GM21619 (cell line): ENCODE measurements around the gene HYOU1.
"Not testable (repeated sequence)": the region's sequence is repeated elsewhere in the genome, so short reads cannot be mapped to it uniquely, and the experiment has no call there.

Source experiments
- ATAC-seq: cut with Tn5 transposase; IDR thresholded peaks from one replicate; pipeline ENCODE4 v1.9.1; 2021; ENCODE audit not compliant: unreplicated experiment

The HYOU1 gene

DNA sequence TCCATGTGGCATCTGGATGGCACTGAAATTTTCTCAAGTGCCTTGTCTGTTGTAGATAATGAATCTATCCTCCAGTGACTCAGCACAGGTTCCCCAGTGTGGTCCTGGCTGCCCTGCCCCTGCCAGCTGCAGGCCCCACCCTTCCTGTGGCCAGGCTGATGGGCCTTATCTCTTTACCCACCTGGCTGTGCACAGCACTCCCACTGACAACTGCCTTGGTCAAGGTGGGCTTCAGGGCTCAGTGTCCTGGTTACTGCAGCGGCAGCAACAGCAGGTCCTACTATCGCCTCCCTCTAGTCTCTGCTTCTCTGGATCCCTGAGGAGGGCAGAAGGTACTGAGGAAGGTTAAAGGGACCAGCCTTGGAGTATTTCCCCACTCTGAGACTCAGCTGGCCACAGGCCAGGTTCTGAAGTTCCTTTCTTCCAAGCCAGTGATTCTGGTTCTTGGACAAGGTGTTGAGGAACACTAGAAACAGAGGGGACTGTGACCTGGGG is 30.8 kb upstream of the HYOU1 start:
- ATAC-seq, result no peak

DNA sequence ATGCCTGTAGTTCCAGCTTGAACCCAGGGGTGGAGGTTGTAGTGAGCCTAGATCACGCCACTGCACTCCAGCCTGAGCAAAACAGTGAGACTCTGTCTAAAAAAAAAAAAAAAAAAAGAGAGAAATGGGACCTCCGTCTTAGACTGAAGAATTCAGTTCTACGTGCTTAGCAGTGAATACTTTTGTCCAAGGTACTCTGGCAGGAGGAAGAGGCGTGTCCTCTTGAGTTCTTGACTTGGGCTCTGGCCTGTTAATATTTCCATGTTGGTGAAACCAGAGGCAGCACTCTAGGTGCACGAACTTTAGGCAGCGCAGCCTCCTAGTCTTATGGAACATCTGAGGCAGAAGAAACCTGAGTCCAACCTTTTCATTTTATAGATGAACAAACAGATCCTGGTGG is 30.1 kb upstream of the HYOU1 start:
- no peak for ATAC-seq

- ATAC-seq, result peak; percentile 29
Measured at GRCh38 chr11:119085437-119085847, 28.4 kb upstream of the HYOU1 start.

DNA sequence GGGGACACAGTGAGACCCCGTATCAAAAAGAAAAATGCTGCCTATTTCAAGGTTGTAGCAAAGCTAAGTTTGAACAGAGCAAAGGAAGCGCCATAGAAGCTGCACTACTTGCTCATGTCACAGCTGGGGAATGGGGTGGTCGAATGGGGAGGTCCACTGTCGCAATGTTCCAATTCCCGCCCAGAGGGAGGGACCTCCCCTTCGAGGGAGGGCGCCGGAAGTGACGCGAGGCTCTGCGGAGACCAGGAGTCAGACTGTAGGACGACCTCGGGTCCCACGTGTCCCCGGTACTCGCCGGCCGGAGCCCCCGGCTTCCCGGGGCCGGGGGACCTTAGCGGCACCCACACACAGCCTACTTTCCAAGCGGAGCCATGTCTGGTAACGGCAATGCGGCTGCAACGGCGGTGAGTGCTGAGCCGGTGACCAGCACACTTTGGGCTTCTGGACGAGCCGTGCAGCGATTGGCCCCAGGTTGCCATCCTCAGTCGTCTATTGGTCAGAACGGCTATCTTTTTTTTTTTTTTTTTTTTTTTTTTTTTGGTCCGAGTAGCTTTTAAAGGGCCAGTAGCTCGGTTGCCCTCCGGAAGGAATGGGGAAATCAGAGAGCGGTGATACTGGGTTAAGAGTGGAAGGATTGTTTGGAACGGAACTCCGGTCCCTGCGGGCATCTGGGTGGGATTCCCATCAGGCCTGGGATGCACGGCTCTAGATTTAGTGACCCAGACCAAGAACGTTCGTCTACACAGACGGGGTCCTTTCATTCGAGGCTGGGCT is 27.8 kb upstream of the HYOU1 start, which contains the start of gene HMBS:
TSS of gene HMBS (plus strand) at position 219 of the 774 bp plus-strand sequence. CDS start at position 372, 153 bp downstream.
- ATAC-seq, result peak; percentile 88

GRCh38 chr11:119081682-119082260 is 24.8 kb upstream of the HYOU1 start:
- no peak for ATAC-seq

DNA sequence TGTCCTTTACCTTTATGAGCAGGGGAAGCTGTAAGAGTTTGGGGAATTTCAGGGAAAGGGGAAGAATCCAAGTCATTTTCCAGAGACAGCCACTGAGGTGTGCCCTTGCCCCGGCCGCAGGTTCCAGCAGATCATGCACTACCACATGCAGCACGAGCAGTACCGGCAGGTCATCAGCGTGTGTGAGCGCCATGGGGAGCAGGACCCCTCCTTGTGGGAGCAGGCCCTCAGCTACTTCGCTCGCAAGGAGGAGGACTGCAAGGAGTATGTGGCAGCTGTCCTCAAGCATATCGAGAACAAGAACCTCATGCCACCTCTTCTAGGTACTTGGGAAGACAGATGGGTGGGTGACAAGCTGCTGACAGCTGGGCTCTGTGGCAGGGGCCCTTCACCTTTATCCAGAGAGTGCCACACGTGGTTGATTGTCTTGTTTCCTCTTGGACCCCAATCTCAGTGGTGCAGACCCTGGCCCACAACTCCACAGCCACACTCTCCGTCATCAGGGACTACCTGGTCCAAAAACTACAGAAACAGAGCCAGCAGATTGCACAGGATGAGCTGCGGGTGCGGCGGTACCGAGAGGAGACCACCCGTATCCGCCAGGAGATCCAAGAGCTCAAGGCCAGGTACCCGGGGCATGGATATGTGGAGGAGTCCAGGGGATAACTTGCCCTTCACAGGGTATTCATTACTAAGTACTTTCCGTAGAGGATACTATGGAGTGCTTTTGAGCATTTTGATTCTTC is 21.8 kb upstream of the HYOU1 start:
- ATAC-seq, result no peak

GRCh38 chr11:119077839-119078238 is 20.8 kb upstream of the HYOU1 start:
- ATAC-seq, result no peak

DNA sequence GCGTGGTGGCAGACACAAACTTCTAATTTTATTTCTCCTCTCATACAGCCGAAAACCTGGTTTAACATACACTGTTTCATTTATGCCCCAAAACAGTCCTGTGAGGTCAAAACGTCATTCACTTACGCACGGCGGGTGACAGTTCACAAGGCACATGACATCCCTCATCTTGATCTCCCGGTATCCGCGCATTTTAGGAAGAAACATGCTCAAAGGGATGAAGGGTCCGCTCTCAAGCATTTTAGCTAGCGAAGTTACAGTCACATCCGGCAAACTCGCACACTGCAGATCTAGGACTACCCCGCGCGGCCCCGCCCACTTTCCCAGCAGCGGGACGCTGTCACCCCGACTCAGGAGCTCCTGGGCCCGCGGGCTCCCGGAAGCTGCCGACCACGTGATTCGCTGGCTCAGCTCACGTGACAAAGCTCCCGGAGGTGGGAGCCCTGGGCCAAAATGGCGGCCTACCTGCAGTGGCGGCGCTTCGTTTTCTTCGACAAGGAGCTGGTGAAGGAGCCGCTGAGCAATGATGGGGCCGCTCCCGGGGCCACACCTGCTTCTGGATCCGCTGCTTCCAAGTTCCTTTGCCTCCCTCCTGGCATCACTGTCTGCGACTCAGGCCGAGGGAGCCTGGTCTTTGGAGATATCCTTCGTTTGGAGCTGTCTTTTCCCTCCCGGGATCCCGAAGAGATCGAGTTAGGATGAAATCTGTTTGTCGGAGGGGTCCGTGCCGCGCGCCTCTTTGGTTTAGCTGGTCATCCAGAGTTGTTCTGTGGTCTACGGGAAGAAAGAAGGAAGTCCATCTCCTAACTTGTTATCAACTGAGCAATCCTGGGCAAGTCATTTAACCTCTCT is 10.6 kb upstream of the HYOU1 start, which contains the start of gene VPS11:
TSS of gene VPS11 (plus strand) at position 448 of the 852 bp plus-strand sequence. CDS start at position 454, 6 bp downstream.
- peak; percentile 95 for ATAC-seq

DNA sequence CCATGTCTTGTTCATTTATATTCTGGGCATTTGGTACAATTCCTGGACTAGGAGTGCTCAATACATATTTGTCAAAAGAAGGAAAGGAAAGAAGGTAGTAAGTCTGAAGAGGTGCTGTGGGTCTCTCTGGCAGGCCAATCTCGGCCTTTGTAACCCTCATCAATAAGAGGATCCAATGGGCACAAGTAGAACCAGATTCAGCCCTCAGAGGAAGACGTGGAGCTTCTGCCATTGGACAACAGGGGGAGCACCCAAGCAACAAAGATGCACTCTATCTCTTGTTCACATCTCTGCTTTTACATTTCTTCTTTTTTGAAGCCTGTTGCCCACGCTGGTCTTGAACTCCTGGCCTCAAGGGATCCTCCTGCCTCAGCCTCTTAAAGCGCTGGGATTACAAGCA is 8.4 kb upstream of the HYOU1 start:
- no peak for ATAC-seq

GRCh38 chr11:119062779-119063178 is 5.8 kb upstream of the HYOU1 start:
- no peak for ATAC-seq

DNA sequence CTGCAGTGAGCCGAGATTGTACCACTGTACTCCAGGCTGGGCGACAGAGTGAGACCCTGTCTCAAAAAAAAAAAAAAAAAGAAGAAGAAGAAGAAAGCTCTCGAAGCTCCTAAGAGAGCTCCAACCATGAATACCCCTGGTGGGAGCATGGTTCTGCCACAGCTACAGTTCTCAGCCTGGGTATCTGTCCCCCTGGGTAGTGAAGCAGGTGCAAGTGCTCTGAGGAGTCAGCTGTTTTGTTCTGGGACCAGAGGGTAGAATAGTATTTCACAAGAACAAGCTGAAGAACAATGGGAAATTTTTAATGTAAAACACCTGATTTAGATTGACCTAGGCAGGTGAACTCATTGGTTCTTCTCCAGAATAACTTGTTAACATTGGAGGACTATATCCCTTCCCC is 4.3 kb upstream of the HYOU1 start:
- ATAC-seq, result no peak

DNA sequence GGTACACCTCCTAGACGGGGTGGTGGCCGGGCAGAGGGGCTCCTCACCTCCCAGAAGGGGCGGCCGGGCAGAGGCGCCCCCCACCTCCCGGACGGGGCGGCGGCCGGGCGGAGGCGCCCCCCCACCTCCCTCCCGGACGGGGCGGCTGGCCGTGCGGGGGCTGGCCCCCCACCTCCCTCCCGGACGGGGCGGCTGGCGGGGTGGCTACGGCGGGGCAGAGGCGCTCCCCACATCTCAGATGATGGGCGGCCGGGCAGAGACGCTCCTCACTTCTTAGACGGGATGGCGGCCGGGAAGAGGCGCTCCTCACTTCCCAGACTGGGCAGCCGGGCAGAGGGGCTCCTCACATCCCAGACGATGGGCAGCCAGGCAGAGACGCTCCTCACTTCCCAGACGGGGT is 2.1 kb upstream of the HYOU1 start:
- ATAC-seq, result not testable (repeated sequence)

- ATAC-seq, result no peak
Measured at GRCh38 chr11:119056421-119056999, 495 bp downstream of the HYOU1 start.

DNA sequence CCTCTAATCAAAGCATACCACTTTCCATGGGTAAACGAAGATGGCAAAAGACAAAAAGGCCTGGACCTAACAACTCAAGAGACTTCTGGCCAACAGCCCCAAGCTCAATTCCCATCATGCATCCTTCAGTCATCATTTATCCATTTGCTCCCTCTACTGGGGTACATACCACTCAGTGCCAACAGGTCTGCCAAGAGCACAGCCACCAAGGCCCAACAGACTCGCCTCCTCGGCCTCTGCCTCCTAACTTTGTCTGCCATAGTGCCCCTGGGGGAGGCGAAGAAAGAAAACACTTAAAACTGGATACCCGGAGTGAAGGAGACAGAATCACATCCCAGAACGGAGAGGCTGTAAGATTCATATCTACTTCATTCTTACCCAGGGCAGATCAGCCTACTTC is 1.1 kb downstream of the HYOU1 start:
- no peak for ATAC-seq

DNA sequence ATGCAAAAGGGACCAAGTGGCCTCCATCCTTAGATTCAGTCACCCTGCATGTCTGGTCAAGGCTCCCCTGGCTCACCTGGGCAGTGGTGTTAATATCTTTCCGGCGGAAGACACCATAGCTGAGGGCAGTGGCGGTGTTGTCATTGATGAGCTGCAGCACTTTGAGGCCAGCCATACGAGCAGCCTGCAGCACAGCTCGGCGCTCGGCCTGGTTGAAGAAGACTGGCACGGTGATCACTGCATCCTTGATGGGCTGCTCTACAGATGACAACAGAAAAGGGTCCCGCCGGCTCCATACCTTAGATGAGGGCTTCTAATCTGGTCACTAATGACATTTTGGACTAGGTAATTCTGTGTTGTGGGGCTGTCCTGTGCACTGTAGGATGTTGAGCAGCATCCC is 2.6 kb downstream of the HYOU1 start:
- ATAC-seq, result no peak

GRCh38 chr11:119052163-119052814 is 4.7 kb downstream of the HYOU1 start:
- ATAC-seq, result peak; percentile 15

GRCh38 chr11:119051440-119052162 is 5.4 kb downstream of the HYOU1 start:
- peak; percentile 48 for ATAC-seq

- ATAC-seq, result no peak
Measured at GRCh38 chr11:119049081-119049480, 7.9 kb downstream of the HYOU1 start.

- ATAC-seq, result no peak
Measured at GRCh38 chr11:119048644-119049043, 8.4 kb downstream of the HYOU1 start.
